Activated CD8-positive, alpha-beta memory T cell treated with anti-CD3 and anti-CD28 coated beads for 48 hours (primary cell): ENCODE data around the gene ELF2.
"Not testable (repeated sequence)": the region's sequence is repeated elsewhere in the genome, so short reads cannot be mapped to it uniquely, and the experiment has no call there.

Source experiments
- DNase-seq, 3 experiments: peaks; one replicate each; pipeline ENCODE4 v3.0.0-alpha.2; 2020; ENCODE audit warnings: low read depth in 2 of 3, low spot score in 2 of 3

The ELF2 gene

DNA sequence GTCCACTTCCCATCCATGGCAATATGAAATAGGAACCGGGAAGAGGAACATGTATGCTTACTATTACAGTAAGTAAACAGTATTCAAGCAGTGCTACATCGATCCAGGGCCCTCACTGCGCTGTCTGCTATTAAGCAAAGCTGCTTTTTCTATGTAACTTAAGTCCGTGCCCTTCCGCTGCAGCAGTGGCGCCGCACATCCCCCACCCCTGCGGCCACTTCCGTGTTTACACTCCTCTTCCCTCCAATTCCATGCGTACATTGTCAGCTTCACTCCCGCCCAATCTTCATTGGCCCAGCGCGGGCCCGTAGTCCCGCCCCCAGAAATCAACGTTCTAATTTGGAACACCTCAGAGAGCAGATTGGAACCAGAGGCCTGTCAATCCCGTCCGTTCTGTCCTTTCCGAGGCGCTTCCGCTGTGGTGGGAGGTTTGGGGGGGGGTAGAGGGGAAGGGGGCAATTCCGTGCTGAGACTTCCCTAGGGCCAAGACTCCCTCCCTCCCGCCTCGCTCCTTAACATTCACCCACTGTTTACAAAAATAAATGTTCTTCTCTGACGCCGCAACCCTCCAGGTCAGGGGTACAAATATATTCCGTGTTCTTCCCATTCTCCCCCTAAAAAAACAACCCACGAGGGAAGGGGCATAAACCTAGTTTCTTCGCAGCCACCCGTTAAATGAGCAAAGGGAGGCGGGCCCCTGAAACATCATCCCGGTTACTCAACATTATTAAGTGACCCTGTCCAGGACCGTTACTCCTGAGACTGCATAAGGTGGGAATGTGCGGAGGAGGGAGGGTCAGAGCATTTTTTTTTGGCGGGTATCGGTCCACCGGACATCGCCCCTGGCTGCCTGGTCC, 94.0 kb downstream of the ELF2 start:
- peak; percentile 68 to 79 (median 73) for DNase-seq

DNA sequence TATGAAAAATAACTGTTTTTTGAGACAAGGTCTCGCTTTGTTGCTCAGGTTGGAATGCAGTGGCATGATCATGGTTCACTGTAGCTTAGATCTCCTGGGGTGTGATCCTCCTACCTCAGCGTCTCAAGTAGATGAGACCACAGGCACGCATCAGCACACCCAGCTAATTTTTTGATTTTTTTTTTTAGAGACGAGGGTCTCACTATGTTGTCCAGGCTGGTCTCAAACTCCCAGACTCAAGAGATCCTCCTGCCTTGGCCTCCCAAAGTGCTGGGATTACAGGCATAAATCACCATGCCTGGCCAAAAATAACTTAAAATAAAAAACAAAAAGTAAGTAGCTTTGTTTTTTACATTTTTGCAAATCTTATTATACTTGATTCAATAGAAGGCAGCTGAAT, 98.1 kb downstream of the ELF2 start:
- no peak for DNase-seq

DNA sequence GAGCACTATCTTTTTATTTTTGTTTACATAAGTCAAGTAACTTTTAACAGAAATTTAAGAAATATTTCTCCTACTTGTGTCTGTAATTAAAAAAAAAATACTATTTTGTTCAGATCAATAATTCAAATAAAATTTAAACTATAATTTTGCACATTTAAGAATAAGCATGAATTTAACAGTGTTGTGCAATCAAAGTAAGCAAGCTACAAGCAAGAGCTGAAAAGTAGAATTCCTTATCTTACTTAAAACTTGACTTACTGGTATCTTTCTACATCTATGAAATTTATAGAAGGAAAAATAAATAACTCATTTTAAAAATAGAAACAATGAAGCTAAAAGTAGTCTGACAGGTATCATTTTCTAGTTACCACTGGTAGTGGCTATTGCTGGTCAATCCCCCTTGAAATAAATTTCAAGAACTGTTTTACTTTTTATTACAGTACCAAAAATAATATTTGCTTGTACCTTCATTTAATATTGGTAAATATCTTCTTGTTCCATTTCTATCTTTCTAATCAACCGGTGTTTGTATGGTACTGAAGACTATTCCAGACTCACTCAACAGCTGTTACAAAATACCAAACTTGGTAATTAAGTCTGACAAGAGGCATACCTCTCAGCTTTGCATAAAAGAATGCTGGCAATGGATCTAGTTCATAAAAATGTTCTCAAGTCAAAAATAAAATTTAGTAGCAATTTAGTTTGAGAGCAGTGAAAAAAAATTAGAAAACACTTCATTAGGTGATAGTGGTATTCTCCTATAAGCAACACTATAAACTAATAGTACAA, 99.3 kb downstream of the ELF2 start:
- no peak for DNase-seq

DNA sequence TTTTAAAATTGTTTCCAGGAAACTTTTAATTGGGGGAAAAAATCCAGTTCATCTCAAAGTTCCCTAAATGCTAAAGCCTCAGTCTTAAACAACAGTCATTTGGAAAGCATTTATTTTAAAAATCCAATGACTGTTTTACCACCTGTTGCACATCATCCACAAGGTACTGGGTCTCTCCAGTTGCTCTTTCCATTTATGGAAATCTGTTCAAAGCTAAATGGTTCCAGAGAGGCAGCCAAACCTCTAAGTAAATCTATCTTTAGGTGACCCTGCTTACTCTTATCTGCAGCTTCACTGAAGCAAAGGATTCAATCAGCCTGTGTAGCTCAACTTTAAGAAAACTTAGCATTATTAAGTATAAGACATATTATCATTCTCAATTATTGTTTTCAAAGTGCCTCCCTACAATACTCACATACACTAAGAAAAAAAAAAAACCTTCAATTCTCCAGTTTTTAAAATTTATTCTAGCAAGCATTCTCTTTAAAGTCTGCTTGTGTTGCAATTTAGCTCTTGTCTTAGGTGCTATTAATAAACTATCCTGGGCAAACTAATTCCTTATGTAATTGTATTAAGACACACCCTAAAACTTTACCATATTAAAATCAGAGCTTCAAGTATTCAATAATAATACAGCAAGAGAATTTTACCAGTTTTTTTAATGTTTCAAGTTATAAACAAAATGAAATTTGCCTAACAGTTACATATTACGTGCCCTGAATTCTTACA, 100.8 kb downstream of the ELF2 start:
- no peak for DNase-seq

DNA sequence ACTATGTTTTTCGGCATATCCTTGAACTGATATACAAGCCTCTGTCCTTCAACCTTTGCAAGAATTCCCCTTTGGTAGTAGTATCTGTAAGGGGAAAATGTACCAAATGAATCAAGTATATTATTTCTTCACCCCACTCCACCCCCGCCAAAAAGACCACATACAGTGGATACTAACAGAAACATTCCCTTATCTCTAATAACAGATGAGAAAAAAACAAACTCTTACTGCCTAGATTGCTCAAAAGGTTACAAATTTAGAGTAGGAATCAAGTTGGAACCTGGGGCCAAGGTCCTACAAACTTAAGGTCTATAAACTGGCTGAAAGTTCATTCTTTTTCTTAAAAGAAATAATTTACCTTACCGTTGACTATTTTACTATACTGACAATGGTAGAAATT, 116.4 kb downstream of the ELF2 start:
- no peak for DNase-seq

DNA sequence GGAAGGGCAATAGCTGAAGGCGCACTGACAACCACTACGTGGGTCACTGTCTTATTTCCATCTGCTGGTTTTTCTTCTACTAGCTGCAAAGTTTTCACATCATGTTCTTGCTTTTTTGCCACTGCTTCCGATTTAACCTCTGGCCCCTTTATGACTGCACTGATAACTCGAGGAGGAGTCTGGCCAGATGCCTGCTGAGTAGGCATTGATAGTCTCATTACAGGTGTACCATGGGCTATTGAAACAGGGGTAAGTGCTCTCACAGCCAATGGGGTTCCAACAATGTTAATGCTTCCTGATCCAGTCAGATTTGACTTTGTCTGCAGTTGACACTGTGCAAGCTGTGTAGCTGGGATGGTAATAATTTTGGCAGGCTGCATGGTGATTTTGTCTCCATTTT, 118.0 kb downstream of the ELF2 start:
- DNase-seq = not testable (repeated sequence)

DNA sequence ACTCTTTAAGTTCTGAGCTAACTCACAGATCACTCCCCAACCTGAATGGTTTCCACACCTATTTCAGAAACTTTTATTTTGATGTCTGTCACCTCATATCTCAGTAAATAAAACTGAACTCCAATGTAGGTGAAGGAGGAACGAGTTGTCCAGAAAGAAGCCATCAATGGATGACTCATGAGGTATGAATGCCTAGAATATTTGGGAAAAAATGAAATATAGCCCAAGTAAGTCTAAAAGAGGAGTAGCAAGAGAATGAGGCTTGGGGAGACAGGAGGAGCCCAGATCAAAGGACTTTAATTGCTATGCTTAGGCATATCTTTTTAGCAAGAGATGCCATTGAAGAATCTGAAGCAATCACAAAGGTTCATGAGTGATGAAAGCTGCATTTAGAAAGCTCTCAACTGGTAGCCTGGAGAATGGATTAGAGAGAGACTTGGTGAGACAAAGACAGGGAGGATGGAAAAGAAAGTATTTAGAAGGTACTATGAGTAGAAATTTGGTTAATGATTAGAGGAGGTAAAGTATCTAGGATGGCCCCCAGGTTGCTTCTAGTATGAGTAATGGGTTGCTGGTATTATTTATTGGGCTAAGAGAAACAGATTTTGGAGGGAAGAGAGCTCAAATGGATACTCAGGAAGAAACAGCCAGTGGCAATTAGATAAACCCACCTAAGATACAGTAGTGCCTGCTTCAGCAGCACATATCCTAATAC, 122.1 kb downstream of the ELF2 start:
- DNase-seq = no peak

DNA sequence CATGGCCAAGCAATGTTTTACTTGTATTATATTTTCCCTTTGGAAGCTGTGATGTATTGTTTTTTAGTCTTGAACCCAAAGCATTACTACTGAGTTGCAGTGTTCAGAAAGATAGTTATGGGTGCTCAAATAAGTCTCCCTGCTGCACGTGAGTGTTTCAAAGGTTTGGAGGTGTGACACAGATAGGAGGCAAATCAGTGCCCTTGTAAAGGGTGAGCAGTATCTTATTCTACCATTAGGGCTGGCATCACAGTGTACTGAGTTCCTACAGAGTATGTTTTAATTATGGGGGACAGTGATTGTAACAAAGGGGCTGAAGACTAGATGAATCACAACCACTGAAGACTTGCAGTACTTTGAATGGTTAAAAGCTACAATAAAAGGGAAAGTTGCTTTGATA, 123.1 kb downstream of the ELF2 start:
- no peak for DNase-seq

DNA sequence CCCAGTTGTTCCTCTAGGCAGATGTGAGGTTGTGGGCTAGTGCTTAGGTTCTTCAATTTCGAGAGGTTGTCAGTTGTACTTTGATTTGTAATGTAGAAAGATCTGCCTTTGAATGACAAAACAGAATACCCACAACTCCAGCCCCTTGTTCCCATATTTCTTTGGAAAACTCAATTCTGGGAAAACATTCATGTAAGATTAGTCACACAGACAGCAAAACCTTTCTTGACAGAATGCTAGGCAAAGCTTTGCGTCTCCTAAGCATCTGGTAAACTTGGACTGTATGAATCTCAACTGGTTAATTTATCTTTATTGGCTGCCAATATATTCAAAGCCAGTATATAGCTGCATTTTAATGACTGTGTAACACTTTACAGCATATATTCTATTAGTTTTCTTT, 126.6 kb downstream of the ELF2 start:
- DNase-seq = no peak

DNA sequence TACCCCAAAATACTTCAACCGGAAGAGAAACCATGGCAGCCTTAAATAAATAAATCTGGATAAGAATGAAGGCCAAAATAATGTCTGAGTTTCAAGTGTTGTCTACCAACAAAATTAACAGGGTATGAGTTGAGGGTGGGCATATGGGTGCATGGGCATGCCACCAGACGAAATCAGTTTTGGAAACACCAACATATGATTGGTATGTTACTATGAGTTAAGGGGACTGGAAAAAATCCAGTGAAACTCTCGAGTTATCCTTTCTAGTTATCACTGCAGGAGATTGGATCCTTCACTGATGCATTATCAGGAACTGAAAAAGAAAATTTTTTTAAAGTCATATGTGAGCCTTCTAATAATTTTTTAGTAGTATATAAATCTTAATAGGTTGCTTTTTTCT, 129.0 kb downstream of the ELF2 start:
- no peak for DNase-seq

DNA sequence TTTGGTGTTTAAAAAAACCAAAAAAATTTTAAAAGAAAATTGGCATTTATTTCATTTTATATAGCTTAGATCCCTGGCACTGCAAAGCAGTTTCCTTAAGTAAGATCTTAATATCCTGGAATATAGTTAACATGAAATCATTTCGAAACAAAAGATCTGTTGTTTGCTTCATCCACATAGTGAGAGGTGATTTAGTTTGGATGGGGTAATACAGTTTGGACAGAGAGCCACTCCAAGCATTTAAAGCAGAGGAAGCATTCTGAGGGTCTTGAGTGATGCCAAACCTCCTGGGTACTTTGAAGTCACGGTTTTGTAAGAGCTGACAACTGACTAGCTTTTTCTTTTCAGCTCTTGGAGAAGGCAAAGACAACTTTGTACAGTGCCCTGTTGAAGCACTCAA, 132.7 kb downstream of the ELF2 start:
- no peak for DNase-seq

DNA sequence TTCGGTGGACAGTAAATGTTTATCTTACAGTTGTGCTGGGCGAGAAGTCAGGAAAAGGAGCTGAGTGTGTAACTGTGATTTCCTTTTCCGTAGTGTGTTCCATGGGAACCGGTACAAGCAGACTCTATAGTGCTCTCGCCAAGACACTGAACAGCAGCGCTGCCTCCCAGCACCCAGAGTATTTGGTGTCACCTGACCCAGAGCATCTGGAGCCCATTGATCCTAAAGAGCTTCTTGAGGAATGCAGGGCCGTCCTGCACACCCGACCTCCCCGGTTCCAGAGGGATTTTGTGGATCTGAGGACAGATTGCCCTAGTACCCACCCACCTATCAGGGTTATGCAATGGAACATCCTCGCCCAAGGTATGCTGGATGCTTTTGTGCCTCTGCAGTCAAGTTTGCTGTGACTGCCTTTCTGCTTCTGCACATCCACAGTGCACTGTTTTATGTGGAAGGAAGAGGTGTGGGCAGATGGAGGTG, 134.0 kb downstream of the ELF2 start:
- DNase-seq = no peak

DNA sequence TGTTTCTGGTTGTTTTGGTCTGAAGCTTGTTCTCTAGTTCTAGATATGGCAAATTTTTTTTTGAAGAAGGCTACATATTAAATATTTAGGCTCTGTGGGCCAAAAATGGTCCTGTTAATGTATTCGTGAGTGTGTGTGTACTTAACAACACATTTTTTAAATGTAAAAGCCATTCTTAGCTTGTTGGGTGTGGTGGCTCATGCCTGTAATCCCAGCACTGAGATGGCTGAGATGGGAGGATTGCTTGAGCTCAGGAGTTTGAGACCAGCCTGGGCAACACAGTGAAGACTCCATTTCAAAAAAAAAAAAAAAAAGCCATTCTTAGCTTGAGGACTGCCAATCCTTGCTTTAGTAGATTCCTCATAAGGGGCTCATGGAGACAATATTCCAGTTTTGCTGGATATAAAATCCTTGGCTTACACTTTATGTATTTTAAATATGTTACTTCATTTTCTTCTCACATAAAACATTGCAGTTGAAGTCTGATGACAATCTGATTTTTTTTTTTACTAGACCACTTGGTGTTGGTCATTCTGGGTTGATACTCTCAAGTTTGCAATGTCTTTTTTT, 138.1 kb downstream of the ELF2 start:
- DNase-seq = no peak

DNA sequence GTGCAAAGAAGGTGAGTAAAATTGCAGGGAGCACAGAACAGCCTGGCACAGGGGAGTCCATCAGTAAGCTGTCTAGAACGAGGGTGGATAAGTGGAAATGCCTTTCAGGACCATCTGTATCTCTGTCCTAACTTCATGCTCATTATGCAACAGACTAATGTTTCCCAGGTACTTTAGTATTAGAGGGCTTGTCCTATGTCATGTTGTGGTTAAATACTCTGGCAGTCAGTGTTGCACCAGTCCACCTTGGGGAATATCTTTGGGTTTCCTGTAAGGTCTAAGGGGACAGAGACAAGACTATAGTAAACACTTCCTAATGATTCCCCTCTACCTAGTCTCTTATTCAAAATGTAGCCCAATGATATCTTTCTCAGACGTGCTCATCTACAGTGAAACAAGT, 140.1 kb downstream of the ELF2 start:
- DNase-seq = no peak

DNA sequence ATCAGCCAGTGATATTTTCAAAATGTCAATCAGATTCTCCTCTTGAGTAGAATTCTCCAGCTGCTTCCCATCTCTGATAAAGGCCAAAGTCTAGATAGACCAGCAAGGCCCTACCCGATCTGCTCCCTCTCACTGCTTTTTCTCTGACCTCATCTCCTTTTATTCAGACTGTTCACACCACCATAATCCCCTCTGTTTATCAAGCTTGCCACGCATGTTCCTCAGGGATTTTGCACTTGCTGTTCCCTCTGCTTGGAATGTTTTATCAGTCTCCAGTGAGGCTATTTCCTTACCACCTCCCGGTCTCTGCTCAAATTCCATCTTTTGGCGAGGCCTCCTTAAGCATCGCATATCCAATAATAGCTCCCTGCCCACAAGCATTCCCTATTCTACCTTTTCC, 141.4 kb downstream of the ELF2 start:
- no peak for DNase-seq

DNA sequence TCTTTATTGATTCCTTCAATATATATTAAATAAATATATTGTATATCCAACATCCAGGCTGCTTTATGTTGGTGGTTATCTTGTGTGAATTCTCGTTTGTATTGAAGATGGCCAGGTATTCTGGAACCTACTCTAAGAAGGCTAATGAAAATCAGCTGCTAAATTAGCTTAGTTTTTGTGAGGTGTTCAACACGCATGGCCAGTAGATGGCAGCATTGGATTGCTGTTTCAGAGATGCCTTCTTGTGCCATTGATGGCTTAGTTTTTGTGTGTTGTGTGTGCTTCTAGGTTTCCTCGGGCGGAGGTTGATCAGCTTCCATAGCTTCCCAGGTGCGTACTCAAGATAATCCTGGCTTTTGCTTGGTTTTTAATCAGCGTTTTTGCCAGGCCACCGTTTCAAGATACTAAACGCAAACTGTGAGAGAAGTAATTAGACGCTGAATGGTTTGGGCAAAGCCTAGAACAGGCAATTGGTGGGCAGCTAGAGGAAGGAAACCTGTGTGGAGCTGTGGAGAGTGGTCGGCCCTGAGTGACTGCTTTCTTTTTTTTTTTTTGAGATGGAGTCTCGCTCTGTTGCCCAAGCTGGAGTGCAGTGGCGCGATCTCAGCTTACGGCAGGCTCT, 146.3 kb downstream of the ELF2 start:
- DNase-seq = peak in 2 of 3 experiments; percentile 15 to 48

DNA sequence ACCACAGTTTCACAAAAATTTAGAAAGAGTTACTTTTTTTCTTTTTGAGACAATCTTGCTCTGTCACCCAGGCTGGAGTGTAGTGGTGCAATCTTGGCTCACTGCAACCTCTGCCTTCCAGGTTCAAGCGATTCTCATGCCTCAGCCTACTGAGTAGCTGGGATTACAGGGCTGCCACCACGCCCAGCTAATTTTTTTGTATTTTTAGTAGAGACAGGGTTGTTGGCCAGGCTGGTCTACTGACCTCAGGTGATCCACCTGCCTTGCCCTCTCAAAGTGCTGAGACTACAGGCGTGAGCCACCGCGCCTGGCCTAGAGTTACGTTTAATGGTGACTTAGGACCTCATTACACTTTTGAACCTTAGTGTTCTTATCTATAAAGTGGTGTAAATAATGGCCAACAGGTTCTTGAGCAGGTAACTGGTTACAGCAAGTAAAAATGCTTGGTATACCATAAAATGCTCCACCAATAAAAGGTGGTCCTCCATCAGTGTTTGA, 147.1 kb downstream of the ELF2 start:
- DNase-seq = not testable (repeated sequence)

DNA sequence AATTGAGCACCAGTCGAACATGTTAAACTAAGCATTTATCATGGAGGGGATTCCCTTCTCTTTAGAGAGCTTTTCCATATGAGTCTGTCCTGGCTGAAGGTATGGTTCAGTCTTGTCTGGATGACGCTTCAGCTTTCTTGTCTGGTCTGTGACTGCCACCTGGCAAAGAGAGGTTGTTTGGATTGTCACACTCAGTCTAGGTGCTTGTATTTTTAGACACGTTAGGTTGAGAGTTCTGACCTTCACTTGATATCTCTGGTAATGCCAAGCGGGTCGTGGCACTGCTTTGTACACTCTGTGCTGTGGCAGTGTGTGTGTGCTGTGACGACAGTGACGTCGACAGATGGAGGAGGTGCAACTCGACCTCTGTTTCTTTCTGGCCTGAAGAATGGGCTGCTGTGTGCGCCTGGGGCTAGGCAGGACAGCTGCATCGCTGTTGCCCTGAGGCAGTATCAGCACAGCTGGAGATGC, 148.8 kb downstream of the ELF2 start:
- DNase-seq = no peak

DNA sequence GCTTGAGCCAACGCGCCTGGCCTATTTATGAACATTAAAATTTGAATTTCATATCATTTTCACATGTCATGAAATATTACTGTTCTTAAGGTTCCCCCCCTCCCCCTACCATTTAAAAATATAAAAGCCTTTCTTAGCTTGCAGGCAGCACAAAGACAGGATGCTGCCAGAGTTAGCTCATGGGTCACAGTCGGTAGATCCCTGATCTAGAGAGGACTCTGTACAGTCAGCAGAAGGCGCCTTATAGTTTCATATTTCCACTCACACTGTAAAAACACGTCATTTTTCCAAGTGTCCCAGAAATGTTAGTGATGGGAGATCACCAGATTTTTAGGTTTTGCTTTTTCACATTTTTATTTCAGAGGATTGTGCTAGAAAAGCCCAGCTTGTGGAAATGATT, 149.2 kb downstream of the ELF2 start:
- no peak for DNase-seq

DNA sequence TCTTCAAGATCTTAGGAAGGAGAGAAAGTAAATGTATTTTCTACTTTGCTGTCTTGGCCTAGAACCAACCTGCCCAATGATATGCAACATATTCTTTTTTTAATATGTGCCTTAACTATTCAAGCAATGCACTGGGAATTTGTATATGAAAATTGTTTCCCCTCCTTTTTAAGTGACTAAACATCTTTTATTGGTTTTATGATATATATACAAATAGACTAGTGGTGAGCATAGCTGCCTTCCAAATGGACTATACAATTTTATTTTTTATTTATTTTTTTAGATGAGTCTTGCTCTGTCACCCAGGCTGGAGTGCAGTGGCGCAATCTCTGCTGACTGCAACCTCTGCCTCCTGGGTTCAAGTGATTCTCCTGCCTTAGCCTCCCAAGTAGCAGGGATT, 151.2 kb downstream of the ELF2 start:
- no peak for DNase-seq
